ENCODE measurements around the gene SAP25.
"Not testable (repeated sequence)": the region's sequence is repeated elsewhere in the genome, so short reads cannot be mapped to it uniquely, and the experiment has no call there.

GRCh38 chr7:100523192-100523591 lies 50.5 kb downstream of the SAP25 start:
- not testable (repeated sequence) for TF ChIP-seq SUZ12 (IDR thresholded peaks at IDR 0.05); LEF1 (IDR thresholded peaks at IDR 0.05; ENCODE audit: borderline replicate concordance); FOXA1 (IDR thresholded peaks at IDR 0.05); ZNF384 (IDR thresholded peaks at IDR 0.05); BHLHE40 (IDR thresholded peaks at IDR 0.05; ENCODE audit: borderline replicate concordance); CTBP1 (IDR thresholded peaks at IDR 0.05; ENCODE audit: borderline replicate concordance); TARDBP (IDR thresholded peaks at IDR 0.05); NFRKB (IDR thresholded peaks at IDR 0.05)

All from HEK293T (cell line).